ENCODE results near the gene KDM1B. TPM values are rescaled to one million over a fixed set of nuclear protein-coding genes. Genes with fewer than 3 reads are reported as not detected.

The KDM1B gene
- total and polyA plus RNA-seq, 8 donors, result 2.6 to 11.9 (median 6.5) TPM

DNA sequence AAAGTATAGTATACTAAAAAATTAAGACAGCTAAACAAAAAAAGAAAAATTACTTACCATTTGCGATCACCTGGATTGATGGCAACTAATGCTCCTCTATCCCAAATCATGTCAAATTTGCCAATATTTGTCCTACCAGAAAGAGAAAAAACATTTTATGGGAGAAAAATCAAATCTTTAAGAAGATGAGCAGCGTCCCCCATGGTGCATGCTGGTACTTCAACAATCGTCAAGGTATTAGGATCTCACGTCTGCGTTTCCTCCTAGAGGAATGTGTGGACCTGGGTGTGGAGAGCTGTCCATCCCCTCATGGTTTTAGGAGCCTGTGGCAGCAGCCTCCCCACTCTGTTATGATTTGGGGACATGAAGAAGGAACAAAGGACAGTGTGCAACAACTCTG lies 16.3 kb upstream of the KDM1B start:
- no peak for FAIRE-seq
- TF ChIP-seq, protein P1, sequence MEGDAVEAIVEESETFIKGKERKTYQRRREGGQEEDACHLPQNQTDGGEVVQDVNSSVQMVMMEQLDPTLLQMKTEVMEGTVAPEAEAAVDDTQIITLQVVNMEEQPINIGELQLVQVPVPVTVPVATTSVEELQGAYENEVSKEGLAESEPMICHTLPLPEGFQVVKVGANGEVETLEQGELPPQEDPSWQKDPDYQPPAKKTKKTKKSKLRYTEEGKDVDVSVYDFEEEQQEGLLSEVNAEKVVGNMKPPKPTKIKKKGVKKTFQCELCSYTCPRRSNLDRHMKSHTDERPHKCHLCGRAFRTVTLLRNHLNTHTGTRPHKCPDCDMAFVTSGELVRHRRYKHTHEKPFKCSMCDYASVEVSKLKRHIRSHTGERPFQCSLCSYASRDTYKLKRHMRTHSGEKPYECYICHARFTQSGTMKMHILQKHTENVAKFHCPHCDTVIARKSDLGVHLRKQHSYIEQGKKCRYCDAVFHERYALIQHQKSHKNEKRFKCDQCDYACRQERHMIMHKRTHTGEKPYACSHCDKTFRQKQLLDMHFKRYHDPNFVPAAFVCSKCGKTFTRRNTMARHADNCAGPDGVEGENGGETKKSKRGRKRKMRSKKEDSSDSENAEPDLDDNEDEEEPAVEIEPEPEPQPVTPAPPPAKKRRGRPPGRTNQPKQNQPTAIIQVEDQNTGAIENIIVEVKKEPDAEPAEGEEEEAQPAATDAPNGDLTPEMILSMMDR (IDR thresholded peaks at IDR 0.05), result no peak
- peaks cover 0 to 17% (median 0%) of the 10 kb centered on the region in 3 donors for H3K36me3 ChIP-seq
- no peak overlapping the region for H3K27ac ChIP-seq
- intact Hi-C loops (cut with DNase I), result no loop called here
- H3K4me1 ChIP-seq, result no peaks in the 10 kb centered on the region
- H3K4me3 ChIP-seq, result no peak overlapping the region
- no peaks in the 10 kb centered on the region for H3K9me3 ChIP-seq
- no peaks in the 10 kb centered on the region for H3K27me3 ChIP-seq
- DNase-seq, result no peak
- WGBS, 2 donors, result 95 to 98% methylated on average over 5 of the region's 5 CpGs
- no peak for ATAC-seq

DNA sequence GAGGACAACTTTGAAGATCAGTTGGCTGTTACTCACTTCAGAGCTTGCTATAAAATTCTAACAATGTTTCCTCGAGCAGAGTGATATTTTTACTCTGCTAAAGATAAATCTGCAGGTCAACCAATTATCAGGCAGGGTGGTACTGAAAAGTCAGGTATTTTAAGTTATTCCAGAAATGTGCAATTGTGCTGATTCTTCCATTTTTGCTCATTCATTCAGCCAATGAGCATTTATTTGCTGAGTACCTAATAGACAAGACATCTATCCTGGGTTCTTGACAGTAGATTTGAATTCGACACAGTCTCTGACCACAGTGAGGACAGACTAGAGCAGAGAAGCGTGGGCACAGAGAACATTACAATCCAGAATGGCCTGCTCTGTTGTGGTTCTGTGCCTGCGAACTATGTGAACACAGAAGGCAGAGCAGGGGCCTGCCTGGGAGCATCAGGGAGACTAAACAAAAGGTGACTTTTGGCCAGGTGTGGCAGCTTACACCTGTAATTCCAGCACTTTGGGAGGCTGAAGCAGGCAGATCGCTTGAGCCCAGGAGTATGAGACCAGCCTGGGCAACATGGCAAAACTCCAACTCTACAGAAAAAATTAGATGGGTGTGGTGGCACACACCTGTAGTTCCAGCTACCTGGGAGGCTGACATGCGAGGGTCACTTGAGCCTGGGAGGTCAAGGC lies 15.1 kb upstream of the KDM1B start:
- Histone ChIP-seq H3K4me1 (no peaks in the 10 kb centered on the region), H3K4me3 (no peak overlapping the region), H3K27me3 (no peaks in the 10 kb centered on the region), H3K27ac (no peak overlapping the region), H3K36me3 (peaks cover 0 to 17% (median 0%) of the 10 kb centered on the region in 3 donors), H3K9me3 (no peaks in the 10 kb centered on the region)
- 87 to 90% methylated on average over 6 of the region's 6 CpGs for WGBS, 2 donors
- intact Hi-C loops (cut with DNase I), result no loop called here
- no peak for FAIRE-seq
- TF ChIP-seq, protein P1 (IDR thresholded peaks at IDR 0.05), result no peak
- no peak for ATAC-seq
- no peak for DNase-seq

DNA sequence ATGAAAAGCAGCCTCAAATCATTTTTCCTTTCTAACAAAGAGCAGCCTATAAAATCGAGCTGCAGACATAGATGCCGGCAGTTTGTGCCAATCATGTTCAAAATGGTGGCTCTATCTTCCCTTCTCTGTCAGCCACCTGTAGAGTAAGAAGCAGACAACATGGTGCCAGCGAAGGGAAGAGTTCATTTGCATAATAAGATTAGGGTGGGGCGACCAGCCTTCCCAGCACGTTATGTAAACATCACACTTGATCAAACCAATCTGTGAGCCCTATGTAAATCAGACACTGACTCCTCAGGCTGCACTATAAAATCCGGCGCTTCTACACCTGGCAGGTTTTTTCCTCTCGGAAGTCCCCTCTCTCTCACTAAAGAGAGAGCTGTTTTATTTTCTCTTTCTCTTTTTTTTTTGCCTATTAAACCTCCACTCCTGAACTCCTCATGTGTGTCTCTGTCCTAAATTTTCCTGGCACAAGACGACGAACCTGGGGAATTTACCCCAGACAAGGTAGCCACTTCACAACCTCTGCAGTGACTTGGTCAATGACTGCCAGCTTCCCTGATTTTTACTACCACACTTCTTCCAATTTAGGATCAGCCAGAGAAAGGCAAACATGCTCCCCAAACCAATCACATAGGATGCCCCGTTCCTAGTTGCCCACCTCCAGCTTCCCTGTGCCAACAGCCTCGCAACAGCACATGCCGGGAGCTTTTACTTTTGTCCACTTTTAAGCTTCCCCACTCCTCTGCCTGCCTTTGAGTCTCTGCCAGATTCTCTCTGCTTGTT lies 13.2 kb upstream of the KDM1B start:
- Histone ChIP-seq H3K27me3 (no peaks in the 10 kb centered on the region), H3K36me3 (peaks cover 0 to 17% (median 0%) of the 10 kb centered on the region in 3 donors), H3K4me1 (no peaks in the 10 kb centered on the region), H3K4me3 (no peak overlapping the region), H3K9me3 (no peaks in the 10 kb centered on the region), H3K27ac (no peak overlapping the region)
- DNase-seq (no peak), FAIRE-seq (no peak), ATAC-seq (no peak)
- WGBS, 2 donors, result 84 to 88% methylated on average over 13 of the region's 13 CpGs
- intact Hi-C loops (cut with DNase I), result no loop called here
- TF ChIP-seq, protein P1 (IDR thresholded peaks at IDR 0.05), result no peak

DNA sequence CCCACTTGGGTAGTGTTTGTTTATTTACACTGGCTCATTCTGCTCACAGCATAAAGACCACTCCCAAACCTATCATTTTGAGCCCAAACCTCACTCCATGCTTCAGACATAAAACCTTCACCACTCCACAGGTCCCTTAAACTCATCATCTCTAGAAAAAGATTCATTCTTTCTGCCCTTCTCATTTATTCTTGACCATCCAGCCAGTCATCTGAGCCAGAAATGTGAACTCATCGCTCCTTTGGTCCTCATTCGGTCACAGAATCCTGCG lies 12.7 kb upstream of the KDM1B start:
- Histone ChIP-seq H3K27ac (no peak overlapping the region), H3K27me3 (no peaks in the 10 kb centered on the region), H3K4me3 (no peak overlapping the region), H3K4me1 (no peaks in the 10 kb centered on the region), H3K9me3 (no peaks in the 10 kb centered on the region), H3K36me3 (peaks cover 0 to 17% (median 0%) of the 10 kb centered on the region in 3 donors)
- TF ChIP-seq, protein P1 (IDR thresholded peaks at IDR 0.05), result no peak
- intact Hi-C loops (cut with DNase I), result no loop called here
- no peak for DNase-seq
- no peak for FAIRE-seq
- WGBS, 2 donors, result 96 to 98% methylated on average over 3 of the region's 3 CpGs
- no peak for ATAC-seq

DNA sequence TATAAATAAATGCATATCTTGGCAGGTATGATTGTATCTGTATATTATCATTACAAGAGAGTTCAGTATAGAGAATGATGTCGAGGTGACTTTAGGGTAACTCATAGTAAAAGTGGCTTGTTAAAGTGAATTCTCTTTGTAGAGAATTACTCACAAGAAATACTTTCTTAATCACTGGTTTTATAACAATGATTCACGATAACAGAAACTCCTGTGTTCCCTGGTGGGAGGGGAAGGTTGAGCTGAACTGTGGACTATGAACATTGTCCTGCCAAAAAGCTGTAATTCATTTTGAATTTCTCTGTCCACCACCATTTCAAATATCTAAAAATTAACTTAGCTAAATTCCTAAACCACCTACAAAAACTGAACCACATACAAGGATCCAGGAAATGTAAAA lies 8.1 kb upstream of the KDM1B start:
- peak in 3 of 4 donors; percentile 35 to 49 (median 38) for ATAC-seq
- peak overlapping the region in 2 of 4 donors; percentile 17 to 49 for H3K27ac ChIP-seq
- 70 to 72% methylated on average over 2 of the region's 2 CpGs for WGBS, 2 donors

More for the DNA sequence above, 8.1 kb upstream of the KDM1B start:
- Histone ChIP-seq H3K4me1 (no peaks in the 10 kb centered on the region), H3K27me3 (no peaks in the 10 kb centered on the region), H3K36me3 (no peaks in the 10 kb centered on the region), H3K9me3 (no peaks in the 10 kb centered on the region), H3K4me3 (no peak overlapping the region)
- TF ChIP-seq, protein P1 (IDR thresholded peaks at IDR 0.05), result no peak
- DNase-seq (no peak), FAIRE-seq (peak; percentile 54)
- intact Hi-C loops (cut with DNase I), result no loop called here
